Progenitor cell of endocrine pancreas (in vitro differentiated cells): ENCODE measurements around the gene RTL5. TPM values are rescaled to one million over a fixed set of nuclear protein-coding genes. Genes with fewer than 3 reads are reported as not detected.

ENCODE experiments used
- DNase-seq: peaks from one replicate; pipeline ENCODE4 v3.0.0; 2021; ENCODE audit warnings: low spot score; ENCODE audit not compliant: unreplicated experiment
- H3K27ac Mint-ChIP-seq: 2 replicates; pipeline ENCODE4 v1.8.0; 2021; ENCODE audit warnings: mild to moderate bottlenecking, moderate library complexity, mixed read lengths
- H3K27me3 Mint-ChIP-seq: 2 replicates; pipeline ENCODE4 v1.8.0; 2021; ENCODE audit warnings: mixed read lengths
- H3K36me3 Mint-ChIP-seq: 2 replicates; pipeline ENCODE4 v1.8.0; 2022; ENCODE audit warnings: mixed read lengths; ENCODE audit not compliant: insufficient read depth
- H3K4me1 Mint-ChIP-seq: 2 replicates; pipeline ENCODE4 v1.8.0; 2021; ENCODE audit warnings: low read depth, mixed read lengths
- H3K4me3 Mint-ChIP-seq: 2 replicates; pipeline ENCODE4 v1.8.0; 2021; ENCODE audit warnings: low read depth, mild to moderate bottlenecking, moderate library complexity, mixed read lengths
- H3K9me3 Mint-ChIP-seq: 2 replicates; pipeline ENCODE4 v1.8.0; 2021; ENCODE audit warnings: low read depth, mixed read lengths
- total RNA-seq: library from RNA; stranded (reverse); gene quantifications from 2 replicates; pipeline ENCODE4 v1.2.1, GENCODE V29; 2021
- TF ChIP-seq, protein P1 (sequence below): fragments of 200-600 bp; sonication (generic); IDR thresholded peaks from one replicate; pipeline ENCODE4 v1.5.0; 2021; ENCODE audit warnings: antibody characterized with exemption, mild to moderate bottlenecking; ENCODE audit not compliant: unreplicated experiment

RTL5 gene
- total RNA-seq, 1 donor from 2014 or later, result 19.4 TPM

DNA sequence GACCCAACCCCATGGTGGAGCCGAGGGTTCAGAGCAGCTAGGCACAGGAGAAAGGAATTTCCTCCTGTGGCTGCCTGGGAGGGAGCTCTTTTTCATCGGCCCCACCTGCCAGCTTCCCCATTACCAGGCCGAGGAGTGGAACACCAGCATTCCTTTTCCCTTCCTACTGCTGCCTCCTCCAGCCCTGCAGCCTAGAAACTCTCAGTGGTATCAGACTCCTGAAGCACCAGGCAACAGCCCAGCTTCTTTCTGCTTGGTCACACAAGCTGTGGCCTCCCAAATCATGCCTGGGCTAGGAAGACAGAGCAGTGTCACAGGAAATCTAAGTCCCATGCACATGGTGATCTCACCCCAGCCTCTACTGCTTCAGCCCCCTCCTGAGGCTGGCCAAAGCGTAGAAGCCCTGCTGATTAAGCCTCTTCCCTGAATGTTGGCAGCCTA is 30.1 kb downstream of the RTL5 start:
- Mint-ChIP-seq H3K27me3 (no peaks in the 10 kb centered on the region), H3K4me3 (no peak overlapping the region), H3K27ac (no peak overlapping the region), H3K36me3 (peaks cover 3% of the 10 kb centered on the region), H3K4me1 (peaks cover 2% of the 10 kb centered on the region), H3K9me3 (peaks cover 12% of the 10 kb centered on the region)
- DNase-seq, result no peak
- TF ChIP-seq, protein P1, sequence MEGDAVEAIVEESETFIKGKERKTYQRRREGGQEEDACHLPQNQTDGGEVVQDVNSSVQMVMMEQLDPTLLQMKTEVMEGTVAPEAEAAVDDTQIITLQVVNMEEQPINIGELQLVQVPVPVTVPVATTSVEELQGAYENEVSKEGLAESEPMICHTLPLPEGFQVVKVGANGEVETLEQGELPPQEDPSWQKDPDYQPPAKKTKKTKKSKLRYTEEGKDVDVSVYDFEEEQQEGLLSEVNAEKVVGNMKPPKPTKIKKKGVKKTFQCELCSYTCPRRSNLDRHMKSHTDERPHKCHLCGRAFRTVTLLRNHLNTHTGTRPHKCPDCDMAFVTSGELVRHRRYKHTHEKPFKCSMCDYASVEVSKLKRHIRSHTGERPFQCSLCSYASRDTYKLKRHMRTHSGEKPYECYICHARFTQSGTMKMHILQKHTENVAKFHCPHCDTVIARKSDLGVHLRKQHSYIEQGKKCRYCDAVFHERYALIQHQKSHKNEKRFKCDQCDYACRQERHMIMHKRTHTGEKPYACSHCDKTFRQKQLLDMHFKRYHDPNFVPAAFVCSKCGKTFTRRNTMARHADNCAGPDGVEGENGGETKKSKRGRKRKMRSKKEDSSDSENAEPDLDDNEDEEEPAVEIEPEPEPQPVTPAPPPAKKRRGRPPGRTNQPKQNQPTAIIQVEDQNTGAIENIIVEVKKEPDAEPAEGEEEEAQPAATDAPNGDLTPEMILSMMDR, result no peak

DNA sequence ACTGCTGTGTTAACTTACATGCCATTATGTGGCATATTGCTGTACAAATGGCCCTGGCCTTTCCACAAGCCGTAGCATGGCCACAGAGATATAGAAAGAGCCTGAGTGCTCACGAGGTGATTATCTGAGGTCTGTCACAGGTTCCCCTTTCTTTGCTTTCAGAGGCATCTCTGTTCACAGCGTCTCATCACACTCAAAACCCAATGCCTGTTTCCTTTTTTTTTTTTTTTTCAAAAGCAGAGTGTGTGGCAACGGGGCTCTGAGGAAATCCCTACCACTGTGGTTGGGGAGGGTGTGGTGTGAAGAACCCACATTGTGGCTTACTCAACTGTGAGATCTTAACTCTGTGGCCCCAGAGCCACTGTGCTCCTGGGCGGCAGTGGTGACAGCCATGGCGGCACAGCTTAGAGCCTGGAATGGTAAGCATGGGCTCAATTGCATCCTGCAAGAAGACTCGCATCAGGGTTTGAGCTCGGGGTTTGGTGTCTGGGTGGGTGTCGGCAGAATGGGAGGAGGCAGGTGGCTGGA is 30.8 kb downstream of the RTL5 start:
- peaks cover 2% of the 10 kb centered on the region for H3K4me1 Mint-ChIP-seq
- TF ChIP-seq, protein P1, result no peak
- H3K9me3 Mint-ChIP-seq, result peaks cover 12% of the 10 kb centered on the region
- no peak for DNase-seq
- no peaks in the 10 kb centered on the region for H3K27me3 Mint-ChIP-seq
- H3K36me3 Mint-ChIP-seq, result peaks cover 3% of the 10 kb centered on the region
- no peak overlapping the region for H3K4me3 Mint-ChIP-seq
- H3K27ac Mint-ChIP-seq, result no peak overlapping the region

DNA sequence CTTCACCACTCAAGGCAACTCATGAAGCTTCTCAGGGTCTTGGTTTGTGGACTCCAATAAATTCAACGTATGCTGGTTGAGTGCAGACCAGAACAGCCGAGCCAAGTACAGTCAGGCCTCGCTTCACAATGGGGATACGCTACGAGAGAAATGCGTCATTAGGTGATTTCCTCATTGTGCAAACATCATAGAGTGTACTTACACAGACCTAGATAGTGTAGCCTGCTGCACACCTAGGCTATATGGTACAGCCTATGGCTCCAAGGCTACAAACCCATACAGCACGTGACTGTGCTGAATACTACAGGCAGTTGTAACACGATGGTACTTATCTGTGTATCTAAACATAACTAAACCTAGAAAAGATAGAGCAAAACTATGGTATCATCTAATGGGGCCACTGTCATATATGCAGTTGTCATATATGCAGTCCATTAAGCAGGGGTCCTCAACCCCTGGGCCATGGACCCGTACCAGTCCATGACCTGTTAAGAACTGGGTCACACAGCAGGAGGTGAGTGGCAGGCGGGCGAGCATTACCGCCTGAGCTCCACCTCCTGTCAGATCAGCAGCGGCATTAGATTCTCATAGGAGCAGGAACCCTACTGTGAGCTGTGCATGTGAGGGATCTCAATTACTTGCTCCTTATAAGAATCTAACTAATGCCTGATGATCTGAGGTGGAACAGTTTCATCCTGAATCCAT is 31.5 kb downstream of the RTL5 start:
- H3K27me3 Mint-ChIP-seq, result no peaks in the 10 kb centered on the region
- TF ChIP-seq, protein P1, result no peak
- no peak overlapping the region for H3K4me3 Mint-ChIP-seq
- H3K36me3 Mint-ChIP-seq, result peaks cover 3% of the 10 kb centered on the region
- H3K4me1 Mint-ChIP-seq, result peaks cover 2% of the 10 kb centered on the region
- H3K27ac Mint-ChIP-seq, result no peak overlapping the region
- DNase-seq, result no peak
- H3K9me3 Mint-ChIP-seq, result peaks cover 12% of the 10 kb centered on the region

DNA sequence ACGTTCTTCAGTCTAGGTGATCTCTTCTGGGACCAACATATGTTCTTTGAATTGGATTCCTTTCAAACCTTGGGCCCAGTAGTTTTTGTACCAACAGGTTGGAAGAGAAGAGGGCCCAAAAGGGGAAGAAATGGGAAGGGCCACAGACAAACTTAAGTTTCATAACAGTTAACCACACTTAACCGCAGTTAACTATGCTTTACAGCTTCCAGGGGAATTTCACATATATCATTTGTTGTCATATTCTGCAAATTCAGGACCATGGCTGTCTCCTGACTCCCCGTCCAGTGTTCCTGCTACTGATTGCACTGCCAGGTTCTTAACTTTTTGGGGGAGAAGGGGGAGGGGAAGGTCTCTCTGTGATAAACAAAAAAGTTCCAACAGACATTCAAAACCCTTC is 34.6 kb downstream of the RTL5 start:
- no peaks in the 10 kb centered on the region for H3K27me3 Mint-ChIP-seq
- TF ChIP-seq, protein P1, result no peak
- H3K4me1 Mint-ChIP-seq, result no peaks in the 10 kb centered on the region
- no peak overlapping the region for H3K4me3 Mint-ChIP-seq
- no peak for DNase-seq
- H3K36me3 Mint-ChIP-seq, result peaks cover 3% of the 10 kb centered on the region
- H3K27ac Mint-ChIP-seq, result no peak overlapping the region
- peaks cover 12% of the 10 kb centered on the region for H3K9me3 Mint-ChIP-seq

- TF ChIP-seq, protein P1, result no peak
- H3K27me3 Mint-ChIP-seq, result no peaks in the 10 kb centered on the region
- no peaks in the 10 kb centered on the region for H3K4me1 Mint-ChIP-seq
- H3K36me3 Mint-ChIP-seq, result peaks cover 3% of the 10 kb centered on the region
- H3K9me3 Mint-ChIP-seq, result peaks cover 17% of the 10 kb centered on the region
- H3K27ac Mint-ChIP-seq, result no peak overlapping the region
- no peak for DNase-seq
- no peak overlapping the region for H3K4me3 Mint-ChIP-seq
Observed at GRCh38 chrX:72095370-72095769, 36.3 kb downstream of the RTL5 start.
